AG04449 (cell line): ENCODE measurements around the gene BBS9.

ENCODE experiments used
- CTCF ChIA-PET: fragments of 350-600 bp; formaldehyde crosslinking; extraction: SDS; loops from one replicate; lab custom pipeline; 2021; ENCODE audit warnings: antibody characterized with exemption; lab: Yijun Ruan, JAX
- POLR2A ChIA-PET: fragments of 400-600, 350-600 bp; formaldehyde crosslinking; extraction: SDS; loops from one replicate; lab custom pipeline; 2020; ENCODE audit warnings: antibody characterized with exemption, inconsistent platforms; lab: Yijun Ruan, JAX
- DNase-seq: peaks from one replicate; pipeline ENCODE4 v3.0.0-alpha.2; 2010; ENCODE audit warnings: low read depth, low spot score
- H3K4me3 ChIP-seq: 2 replicates; pipeline ENCODE4 v1.5.1; 2011; ENCODE audit warnings: low read depth, mild to moderate bottlenecking, control low read depth, low read length
- TF ChIP-seq, protein P1 (sequence below): IDR thresholded peaks from one replicate; pipeline ENCODE4 v1.5.1; 2011; ENCODE audit warnings: mild to moderate bottlenecking, moderate library complexity, low read length, control low read depth, inconsistent platforms; ENCODE audit not compliant: insufficient read depth; ENCODE audit errors: missing control alignments

Gene BBS9

DNA sequence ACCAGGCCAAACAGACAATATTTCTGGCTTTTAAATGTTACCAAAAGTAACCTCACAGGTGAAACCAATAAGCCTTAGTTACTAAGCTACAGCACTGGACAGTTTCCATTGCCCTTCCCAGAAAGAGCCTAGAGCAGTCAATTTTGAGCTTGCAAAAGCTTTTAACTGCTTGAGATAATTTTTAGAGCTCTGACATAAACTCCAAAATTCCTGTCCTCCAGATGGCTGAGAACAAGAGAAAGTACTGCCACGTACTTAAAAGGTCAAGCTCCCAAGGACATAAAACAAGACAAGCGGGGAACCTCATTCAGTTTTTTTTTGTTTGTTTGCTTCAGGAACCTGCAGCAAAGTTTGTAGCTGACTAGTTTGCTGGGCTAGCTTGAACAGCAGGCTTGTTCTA, 54.1 kb downstream of the BBS9 start:
- H3K4me3 ChIP-seq, result no peak overlapping the region
- POLR2A ChIA-PET, result no interaction called here
- no peak for DNase-seq
- CTCF ChIA-PET, result interaction anchor here (0.6 to 2.3 kb wide), 10 partner anchors 8 to 938 kb away, joined by 3 to 9 read pairs (median 4); no protein-coding TSS in a partner anchor
- TF ChIP-seq, protein P1, sequence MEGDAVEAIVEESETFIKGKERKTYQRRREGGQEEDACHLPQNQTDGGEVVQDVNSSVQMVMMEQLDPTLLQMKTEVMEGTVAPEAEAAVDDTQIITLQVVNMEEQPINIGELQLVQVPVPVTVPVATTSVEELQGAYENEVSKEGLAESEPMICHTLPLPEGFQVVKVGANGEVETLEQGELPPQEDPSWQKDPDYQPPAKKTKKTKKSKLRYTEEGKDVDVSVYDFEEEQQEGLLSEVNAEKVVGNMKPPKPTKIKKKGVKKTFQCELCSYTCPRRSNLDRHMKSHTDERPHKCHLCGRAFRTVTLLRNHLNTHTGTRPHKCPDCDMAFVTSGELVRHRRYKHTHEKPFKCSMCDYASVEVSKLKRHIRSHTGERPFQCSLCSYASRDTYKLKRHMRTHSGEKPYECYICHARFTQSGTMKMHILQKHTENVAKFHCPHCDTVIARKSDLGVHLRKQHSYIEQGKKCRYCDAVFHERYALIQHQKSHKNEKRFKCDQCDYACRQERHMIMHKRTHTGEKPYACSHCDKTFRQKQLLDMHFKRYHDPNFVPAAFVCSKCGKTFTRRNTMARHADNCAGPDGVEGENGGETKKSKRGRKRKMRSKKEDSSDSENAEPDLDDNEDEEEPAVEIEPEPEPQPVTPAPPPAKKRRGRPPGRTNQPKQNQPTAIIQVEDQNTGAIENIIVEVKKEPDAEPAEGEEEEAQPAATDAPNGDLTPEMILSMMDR, result no peak

GRCh38 chr7:33184828-33185227, 55.5 kb downstream of the BBS9 start:
- no peak overlapping the region for H3K4me3 ChIP-seq
- POLR2A ChIA-PET, result no interaction called here
- TF ChIP-seq, protein P1, result no peak
- no peak for DNase-seq
- CTCF ChIA-PET, result interaction anchor here (0.6 to 2.7 kb wide), 19 partner anchors 9 to 904 kb away, joined by 3 to 17 read pairs (median 3); no protein-coding TSS in a partner anchor

GRCh38 chr7:33185786-33186185, 56.4 kb downstream of the BBS9 start:
- ChIA-PET CTCF (interaction anchor here (0.6 to 2.7 kb wide), 23 partner anchors 9 to 950 kb away, joined by 3 to 17 read pairs (median 4); no protein-coding TSS in a partner anchor), POLR2A (no interaction called here)
- no peak for DNase-seq
- H3K4me3 ChIP-seq, result no peak overlapping the region
- TF ChIP-seq, protein P1, result peak; percentile 54

GRCh38 chr7:33186192-33186591, 56.8 kb downstream of the BBS9 start:
- CTCF ChIA-PET, result interaction anchor here (0.9 to 2.7 kb wide), 17 partner anchors 9 to 950 kb away, joined by 3 to 17 read pairs (median 5); no protein-coding TSS in a partner anchor
- no peak overlapping the region for H3K4me3 ChIP-seq
- TF ChIP-seq, protein P1, result no peak
- POLR2A ChIA-PET, result no interaction called here
- peak; percentile 38 for DNase-seq

GRCh38 chr7:33190688-33191304, 61.4 kb downstream of the BBS9 start:
- ChIA-PET CTCF (interaction anchor here (0.7 kb wide), 1 partner anchor 60 kb away, joined by 3 read pairs; no protein-coding TSS in a partner anchor), POLR2A (no interaction called here)
- TF ChIP-seq, protein P1, result no peak
- DNase-seq, result no peak
- no peak overlapping the region for H3K4me3 ChIP-seq

DNA sequence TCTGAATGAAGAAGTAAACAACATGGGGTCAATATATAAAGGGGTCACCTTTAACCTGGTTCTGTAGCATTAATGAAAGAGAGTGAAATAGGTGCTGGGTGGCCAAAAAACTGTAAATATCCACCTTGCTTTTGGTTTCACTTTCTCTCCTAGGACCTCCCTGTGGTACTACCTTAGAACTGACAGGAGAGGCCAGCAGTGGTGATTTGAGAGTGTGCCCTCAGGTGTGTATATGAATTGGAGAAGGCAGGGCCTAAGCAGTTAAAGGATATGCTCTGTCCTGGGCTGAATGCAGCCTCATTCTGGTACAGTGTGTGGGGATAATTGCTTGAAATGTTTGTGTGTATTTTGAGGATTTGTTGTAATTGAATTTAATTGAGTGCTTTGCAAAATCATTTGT, 62.0 kb downstream of the BBS9 start:
- ChIA-PET CTCF (no interaction called here), POLR2A (no interaction called here)
- TF ChIP-seq, protein P1, result no peak
- DNase-seq, result no peak
- no peak overlapping the region for H3K4me3 ChIP-seq
